Stimulated activated CD8-positive, alpha-beta memory T cell treated with anti-CD3 and anti-CD28 coated beads, Interleukin-4, amount 100 ng/mL, for 48 hours (primary cell): ENCODE data around the gene S100A6.

ENCODE experiments used
- DNase-seq: peaks from one replicate; pipeline ENCODE4 v3.0.0-alpha.2; 2020

The S100A6 gene

DNA sequence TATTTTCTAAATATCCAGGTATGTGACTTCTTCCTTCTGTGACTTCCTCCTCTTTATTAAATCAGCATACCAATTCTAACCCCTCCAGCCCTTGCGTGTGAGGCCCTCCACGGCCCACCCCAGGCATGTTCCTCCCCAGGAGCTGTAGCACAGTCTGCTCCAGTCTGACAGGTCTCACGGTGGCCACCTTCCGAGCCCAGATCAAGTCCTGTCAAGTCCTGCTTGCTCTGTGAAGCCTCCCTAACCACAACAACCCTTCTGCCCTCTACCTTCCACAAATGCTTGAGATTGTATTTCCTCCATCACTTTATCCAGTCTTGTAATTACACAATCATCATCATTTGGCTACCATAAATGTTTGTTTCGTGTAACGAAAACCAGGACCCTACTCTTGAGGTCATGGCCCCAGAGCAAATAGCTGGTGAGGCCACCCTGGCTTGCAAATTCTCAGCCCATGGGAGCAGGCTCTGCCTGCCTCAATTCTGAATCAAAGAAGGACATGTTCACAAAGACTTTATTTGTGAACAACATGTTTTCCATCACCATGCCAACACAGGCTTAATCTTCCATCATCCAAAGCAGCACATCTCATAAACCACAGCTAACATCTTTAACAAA, 42.3 kb downstream of the S100A6 start:
- no peak for DNase-seq

DNA sequence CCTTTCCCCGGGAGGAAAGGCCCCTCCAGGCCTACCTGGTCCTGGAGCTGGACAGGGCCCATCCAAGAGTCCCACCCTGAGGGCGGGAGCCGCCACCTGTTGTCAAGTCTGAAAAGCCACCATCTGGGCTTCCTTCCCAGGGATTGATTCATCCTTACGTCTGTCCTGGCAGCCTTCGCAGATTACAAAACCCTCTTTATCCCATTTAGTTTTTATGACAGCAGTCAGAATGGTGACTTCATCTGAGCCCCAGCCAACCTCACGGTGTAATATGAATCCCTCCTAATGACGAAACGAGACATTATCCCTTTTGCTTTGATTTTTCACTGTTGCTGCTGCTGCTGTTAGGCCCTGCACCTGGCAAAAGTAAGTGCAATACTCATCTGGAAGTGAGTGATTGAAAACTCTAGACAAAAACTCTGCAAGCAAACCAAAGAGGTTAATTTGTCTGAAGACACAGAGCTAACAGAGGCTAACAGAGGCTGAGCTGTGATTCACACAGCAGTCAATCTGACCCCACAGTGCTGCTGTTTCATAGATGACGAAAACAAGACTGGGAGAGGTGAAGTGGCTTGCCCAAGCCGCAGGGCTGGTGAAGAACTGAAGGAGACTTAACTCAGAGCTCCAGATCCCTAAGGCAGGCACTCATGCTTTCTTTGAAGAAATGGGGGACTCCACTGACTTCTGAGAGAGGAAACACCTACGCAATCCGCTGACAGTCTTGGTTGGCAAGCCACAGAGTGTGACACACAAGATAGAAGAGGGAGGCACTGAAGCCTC, 45.3 kb downstream of the S100A6 start:
- peak; percentile 28 for DNase-seq

- DNase-seq = no peak
Observed at GRCh38 chr1:153488731-153489130, 47.1 kb downstream of the S100A6 start.

DNA sequence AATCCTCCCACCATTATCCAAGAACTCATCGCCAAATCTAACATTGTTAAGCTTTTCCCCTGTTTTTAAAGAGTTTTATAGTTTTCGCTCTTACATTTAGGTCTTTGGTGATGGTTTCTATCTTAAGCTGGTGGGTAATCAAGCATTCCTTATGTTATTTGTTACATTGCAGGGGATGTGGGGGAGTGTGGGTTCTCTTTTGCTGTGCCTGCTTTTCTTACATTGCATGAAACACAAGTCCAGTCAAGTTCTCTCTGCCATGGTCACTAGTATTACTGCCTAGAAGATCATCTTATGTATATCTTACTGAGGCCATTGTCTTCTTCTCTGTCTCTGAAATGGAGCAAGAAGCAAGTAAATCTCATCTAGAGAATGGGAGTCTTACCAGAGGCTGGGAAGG, 48.1 kb downstream of the S100A6 start:
- DNase-seq = no peak

DNA sequence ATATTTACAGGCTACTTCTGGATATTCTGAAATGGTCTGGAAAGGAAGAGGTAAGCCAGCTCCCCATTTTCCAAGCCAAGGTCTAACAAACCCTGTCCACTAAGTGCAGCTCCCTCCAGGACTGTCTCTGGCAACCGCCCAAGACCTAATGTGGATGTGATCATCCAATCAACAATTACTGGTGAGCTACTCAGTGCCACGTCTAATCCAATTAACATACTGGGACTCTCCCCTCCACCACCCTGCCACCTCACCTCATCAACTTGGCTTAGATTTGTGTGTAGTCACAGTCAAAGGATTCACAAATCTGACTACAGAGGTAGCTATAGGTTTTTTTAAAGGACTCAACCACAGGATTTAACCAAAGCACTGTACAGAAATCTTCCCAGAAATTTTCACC, 49.9 kb downstream of the S100A6 start:
- no peak for DNase-seq
